Measurements from ENCODE around the gene GNG5. TPM values are rescaled to one million over a fixed set of nuclear protein-coding genes. Genes with fewer than 3 reads are reported as not detected.
"Not testable (repeated sequence)": the region's sequence is repeated elsewhere in the genome, so short reads cannot be mapped to it uniquely, and the experiment has no call there.

GNG5 gene
- total and polyA plus RNA-seq, 3 experiments from 2014 or later = 123 to 249 (median 128) TPM

GRCh38 chr1:84462118-84462517 is 44.3 kb downstream of the GNG5 start:
- H3K9me3 ChIP-seq (ENCODE audit: low read length) = no peaks in the 10 kb centered on the region
- H3K4me3 Mint-ChIP-seq = no peak overlapping the region
- no peaks in the 10 kb centered on the region for H3K36me3 ChIP-seq (ENCODE audit: insufficient read depth, low read length)
- H3K4me1 Mint-ChIP-seq = no peaks in the 10 kb centered on the region
- H3K4me1 ChIP-seq (ENCODE audit: insufficient read depth, low read length) = no peaks in the 10 kb centered on the region
- peak overlapping the region in 1 of 8 donors; percentile 80 for H3K27ac Mint-ChIP-seq
- no peak overlapping the region for H3K4me3 ChIP-seq (ENCODE audit: low read length)
- H3K27ac ChIP-seq (ENCODE audit: low read depth, low read length) = no peak overlapping the region
- no peaks in the 10 kb centered on the region for H3K9me3 Mint-ChIP-seq
- no peak for DNase-seq
- peaks cover 10 to 18% of the 10 kb centered on the region in 2 donors for H3K27me3 Mint-ChIP-seq
- peaks cover 0 to 3% (median 0%) of the 10 kb centered on the region in 3 donors for H3K36me3 Mint-ChIP-seq
- ChIA-PET POLR2A (no interaction called here), CTCF (interaction anchor here (1.1 kb wide), 1 partner anchor 158 kb away, joined by 3 read pairs; no protein-coding TSS in a partner anchor)
- no peaks in the 10 kb centered on the region for H3K27me3 ChIP-seq (ENCODE audit: insufficient read depth, low read length, poor library complexity, severe bottlenecking)

GRCh38 chr1:84452436-84452835 is 53.9 kb downstream of the GNG5 start:
- Histone ChIP-seq H3K4me3 (ENCODE audit: low read length) (no peak overlapping the region), H3K27ac (ENCODE audit: low read depth, low read length) (no peak overlapping the region), H3K9me3 (ENCODE audit: low read length) (no peaks in the 10 kb centered on the region), H3K27me3 (ENCODE audit: insufficient read depth, low read length, poor library complexity, severe bottlenecking) (no peaks in the 10 kb centered on the region), H3K4me1 (ENCODE audit: insufficient read depth, low read length) (no peaks in the 10 kb centered on the region), H3K36me3 (ENCODE audit: insufficient read depth, low read length) (no peaks in the 10 kb centered on the region)
- Mint-ChIP-seq H3K4me1 (no peaks in the 10 kb centered on the region), H3K36me3 (peaks cover 0 to 7% (median 0%) of the 10 kb centered on the region in 3 donors), H3K4me3 (no peak overlapping the region), H3K27me3 (peaks cover 4 to 32% of the 10 kb centered on the region in 2 donors), H3K27ac (no peak overlapping the region), H3K9me3 (peaks cover 0 to 2% (median 0%) of the 10 kb centered on the region in 5 donors)
- DNase-seq = no peak
- POLR2A ChIA-PET = no interaction called here
- CTCF ChIA-PET = no interaction called here

DNA sequence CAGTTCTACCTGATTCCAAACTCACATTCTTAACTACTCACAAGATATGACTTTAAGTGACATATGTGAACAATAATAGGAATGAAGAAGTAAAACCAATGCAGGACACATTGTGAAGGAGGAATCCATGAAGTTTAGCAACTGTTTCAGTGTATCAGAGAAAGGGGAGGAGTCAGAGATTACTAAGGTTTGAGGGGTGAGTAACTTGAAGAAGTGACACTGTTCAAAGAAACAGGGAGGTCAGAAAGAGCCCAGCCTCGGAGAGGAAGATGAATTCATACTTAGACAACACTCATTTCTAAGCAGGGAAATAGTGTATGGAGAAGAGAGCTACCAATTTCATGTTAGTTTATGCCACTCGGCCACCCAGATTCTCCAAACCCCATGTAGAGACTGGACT is 55.5 kb downstream of the GNG5 start:
- Histone ChIP-seq H3K4me3 (ENCODE audit: low read length) (no peak overlapping the region), H3K36me3 (ENCODE audit: insufficient read depth, low read length) (no peaks in the 10 kb centered on the region), H3K4me1 (ENCODE audit: insufficient read depth, low read length) (no peaks in the 10 kb centered on the region), H3K27ac (ENCODE audit: low read depth, low read length) (no peak overlapping the region), H3K9me3 (ENCODE audit: low read length) (no peaks in the 10 kb centered on the region), H3K27me3 (ENCODE audit: insufficient read depth, low read length, poor library complexity, severe bottlenecking) (no peaks in the 10 kb centered on the region)
- Mint-ChIP-seq H3K36me3 (peaks cover 0 to 7% (median 0%) of the 10 kb centered on the region in 3 donors), H3K9me3 (peaks cover 0 to 2% (median under 1%) of the 10 kb centered on the region in 5 donors), H3K27ac (no peak overlapping the region), H3K27me3 (peaks cover 12 to 39% of the 10 kb centered on the region in 2 donors), H3K4me1 (no peaks in the 10 kb centered on the region), H3K4me3 (no peak overlapping the region)
- CTCF ChIA-PET = interaction anchor here (1.3 kb wide), 1 partner anchor 18 kb away, joined by 3 read pairs; no protein-coding TSS in a partner anchor
- POLR2A ChIA-PET = no interaction called here
- no peak for DNase-seq

DNA sequence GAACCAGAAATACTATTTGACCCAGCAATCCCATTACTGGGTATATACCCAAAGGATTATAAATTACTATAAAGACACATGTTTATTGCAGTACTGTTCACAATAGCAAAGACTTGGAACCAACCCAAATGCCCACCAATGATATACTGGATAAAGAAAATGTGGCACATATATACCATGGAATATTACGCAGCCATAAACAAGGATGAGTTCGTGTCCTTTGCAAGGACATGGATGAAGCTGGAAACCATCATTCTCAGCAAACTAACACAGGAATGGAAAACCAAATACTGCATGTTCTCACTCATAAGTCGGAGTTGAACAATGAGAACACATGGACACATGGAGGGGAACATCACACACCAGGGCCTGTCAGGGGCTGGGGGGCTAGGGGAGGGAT is 57.7 kb downstream of the GNG5 start:
- POLR2A ChIA-PET; H3K27me3 ChIP-seq (ENCODE audit: insufficient read depth, low read length, poor library complexity, severe bottlenecking); H3K27ac Mint-ChIP-seq; H3K27ac ChIP-seq (ENCODE audit: low read depth, low read length); DNase-seq; H3K36me3 ChIP-seq (ENCODE audit: insufficient read depth, low read length); H3K9me3 Mint-ChIP-seq; H3K4me1 ChIP-seq (ENCODE audit: insufficient read depth, low read length); H3K4me1 Mint-ChIP-seq; H3K9me3 ChIP-seq (ENCODE audit: low read length); H3K4me3 Mint-ChIP-seq; H3K4me3 ChIP-seq (ENCODE audit: low read length): not testable (repeated sequence)
- H3K27me3 Mint-ChIP-seq = peaks cover 15 to 45% of the 10 kb centered on the region in 2 donors
- CTCF ChIA-PET = interaction anchor here (1.2 kb wide), 1 partner anchor 334 kb away, joined by 3 read pairs; no protein-coding TSS in a partner anchor
- peaks cover 0 to 13% (median 1%) of the 10 kb centered on the region in 3 donors for H3K36me3 Mint-ChIP-seq

Other genes with a start within 250 kb of the GNG5 start
- gene SAMD13, start 204.9 kb downstream of the GNG5 start, total RNA-seq = under 1 TPM; 0.35 to 0.39 TPM
- gene SAMD13, start 204.9 kb downstream of the GNG5 start, polyA plus RNA-seq = 0.48 TPM
- gene DNASE2B, start 108.1 kb downstream of the GNG5 start, total RNA-seq = not detected
- not detected for gene DNASE2B, start 108.1 kb downstream of the GNG5 start, polyA plus RNA-seq
- gene RPF1, start 27.3 kb downstream of the GNG5 start, total RNA-seq = 10 to 100 TPM; 60.1 to 63.5 TPM
- 59.7 TPM for gene RPF1, start 27.3 kb downstream of the GNG5 start, polyA plus RNA-seq
- gene SPATA1, start 195 bp downstream of the GNG5 start, total RNA-seq = under 1 TPM; 0.55 to 0.69 TPM
- not detected for gene SPATA1, start 195 bp downstream of the GNG5 start, polyA plus RNA-seq
- gene CTBS, start 67.9 kb upstream of the GNG5 start, total RNA-seq = 1 to 10 TPM; 8.8 to 9.1 TPM
- 18.3 TPM for gene CTBS, start 67.9 kb upstream of the GNG5 start, polyA plus RNA-seq
- gene SSX2IP, start 183.9 kb upstream of the GNG5 start, total RNA-seq = 10 to 100 TPM; 10.4 to 11.4 TPM
- 8.5 TPM for gene SSX2IP, start 183.9 kb upstream of the GNG5 start, polyA plus RNA-seq

All from CD8-positive, alpha-beta memory T cell (primary cell).